ENCODE measurements around the gene UQCC3. TPM values are rescaled to one million over a fixed set of nuclear protein-coding genes. Genes with fewer than 3 reads are reported as not detected.

UQCC3 gene
- total and polyA plus RNA-seq, 2 of the 13 experiments (the other 11 are each of a cell fraction or from before 2014, with no cell fraction given) = 7.7 to 16.0 TPM

GRCh38 chr11:62671608-62672389 lies at the start of gene UQCC3, which contains the start of gene LBHD1 (continued):
- TF ChIP-seq ZNF652 (CRISPR knock-in tag; IDR thresholded peaks at IDR 0.05; ENCODE audit: borderline replicate concordance, low read depth) = 0 out of 2 replicates have a peak, but pooled peaks have one; percentile 39
- no peak; the same call in 1 of the 2 replicates for TF ChIP-seq ZNF333 (CRISPR knock-in tag; IDR thresholded peaks at IDR 0.05; ENCODE audit: borderline replicate concordance)
- no peak for TF ChIP-seq ZBTB8A (CRISPR knock-in tag; IDR thresholded peaks at IDR 0.05; ENCODE audit: borderline replicate concordance, low read depth)
- peak; percentile 63 for TF ChIP-seq HOXA3 (CRISPR knock-in tag; IDR thresholded peaks at IDR 0.05)
- TF ChIP-seq NR2F1 (CRISPR knock-in tag; IDR thresholded peaks at IDR 0.05) = no peak
- no peak for TF ChIP-seq FOXP4 (CRISPR knock-in tag; IDR thresholded peaks at IDR 0.05)
- TF ChIP-seq ONECUT2 (CRISPR knock-in tag; IDR thresholded peaks at IDR 0.05) = no peak
- TF ChIP-seq ZNF75D (CRISPR knock-in tag; IDR thresholded peaks at IDR 0.05; ENCODE audit: borderline replicate concordance) = no peak
- peak; percentile 89 for TF ChIP-seq SAP130 (CRISPR knock-in tag; IDR thresholded peaks at IDR 0.05; ENCODE audit: low read depth)
- TF ChIP-seq ARID2 (CRISPR knock-in tag; IDR thresholded peaks at IDR 0.05; ENCODE audit: borderline replicate concordance) = peak; percentile 74; the same call in 1 of the 2 replicates
- no peak for TF ChIP-seq BHLHE40 (IDR thresholded peaks at IDR 0.05; ENCODE audit: low read length)
- TF ChIP-seq ZNF282 (IDR thresholded peaks at IDR 0.05; ENCODE audit: partially characterized antibody) = no peak
- no peak for TF ChIP-seq ZNF142 (CRISPR knock-in tag; IDR thresholded peaks at IDR 0.05)
- no peak for TF ChIP-seq ZNF570 (CRISPR knock-in tag; IDR thresholded peaks at IDR 0.05; ENCODE audit: borderline replicate concordance)
- no peak for TF ChIP-seq PPARG (CRISPR knock-in tag; conservative IDR thresholded peaks at IDR 0.05)
- 0 out of 2 replicates have a peak, but pooled peaks have one; percentile 38 for TF ChIP-seq ZNF713 (CRISPR knock-in tag; IDR thresholded peaks at IDR 0.05)
- TF ChIP-seq TBP (CRISPR knock-in tag; IDR thresholded peaks at IDR 0.05) = no peak
- TF ChIP-seq ZBTB44 (CRISPR knock-in tag; IDR thresholded peaks at IDR 0.05) = no peak
